ENCODE results near the gene PRR12. TPM values are rescaled to one million over a fixed set of nuclear protein-coding genes. Genes with fewer than 3 reads are reported as not detected.

PRR12 gene
- total and polyA plus RNA-seq, 11 donors = 8.0 to 20.0 (median 14.2) TPM

DNA sequence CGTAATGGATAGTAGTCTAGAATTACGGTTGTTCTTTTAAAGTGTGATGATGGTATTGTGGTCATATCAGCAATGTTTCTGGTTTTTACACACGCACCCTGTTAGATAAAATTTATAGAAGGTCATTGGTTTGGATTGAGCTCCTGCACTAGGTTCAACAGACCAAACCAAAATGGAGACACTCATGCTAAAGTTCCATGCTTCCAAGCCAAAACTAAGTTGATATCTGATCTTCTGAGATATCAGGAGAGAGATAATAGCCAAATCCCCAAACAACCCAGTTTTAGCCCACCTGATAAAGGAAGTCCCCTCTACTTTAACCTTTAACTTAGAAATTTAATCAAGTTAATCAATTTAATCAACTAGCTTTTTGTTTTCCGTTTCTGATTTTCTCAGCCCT lies 11.8 kb upstream of the PRR12 start:
- Histone ChIP-seq H3K27ac (peak overlapping the region in 2 of 12 donors; percentile 71 to 89), H3K4me1 (peaks cover 0 to 32% (median 17%) of the 10 kb centered on the region in 12 donors), H3K27me3 (no peaks in the 10 kb centered on the region), H3K36me3 (peaks cover 0 to 29% (median 20%) of the 10 kb centered on the region in 9 donors), H3K4me3 (peak overlapping the region in 10 of 12 donors; percentile 61 to 87 (median 72)), H3K9me3 (no peaks in the 10 kb centered on the region)
- 54 to 64% (median 62%) methylated on average over 4 of the region's 4 CpGs for WGBS, 4 donors
- DNase-seq (no peak), ATAC-seq (no peak)
- intact Hi-C loops (cut with DNase I) = loop anchor here in 3 of 10 donors (5.0 to 10.0 kb wide), 2 partner anchors 93 to 96 kb away; partner anchors contain the start of gene PRMT1 (in 2 of the 3)
- TF ChIP-seq POLR2A (IDR thresholded peaks at IDR 0.05) = no peak
- no peak for TF ChIP-seq CTCF (IDR thresholded peaks at IDR 0.05)

DNA sequence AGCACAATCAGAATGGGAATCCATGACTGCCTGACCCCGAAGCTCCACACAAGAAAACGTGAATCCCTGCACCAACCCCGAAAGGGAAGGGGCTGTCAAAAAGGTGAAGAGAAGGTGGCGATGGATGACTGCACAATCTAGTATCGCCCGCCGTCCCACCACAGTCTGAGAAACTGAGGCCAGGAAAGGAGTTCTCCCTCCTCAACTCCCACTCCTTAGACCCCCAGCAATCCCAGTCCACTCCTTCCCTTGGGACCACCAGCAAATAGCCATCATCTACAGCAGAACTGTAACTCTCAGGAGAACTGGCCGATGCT lies 11.1 kb upstream of the PRR12 start:
- H3K27me3 ChIP-seq = no peaks in the 10 kb centered on the region
- peaks cover 0 to 24% (median 18%) of the 10 kb centered on the region in 9 donors for H3K36me3 ChIP-seq
- H3K9me3 ChIP-seq = no peaks in the 10 kb centered on the region
- 1 to 4% (median 2%) methylated on average over 8 of the region's 8 CpGs for WGBS, 4 donors
- H3K4me1 ChIP-seq = peaks cover 0 to 32% (median 17%) of the 10 kb centered on the region in 12 donors
- H3K4me3 ChIP-seq = peak overlapping the region; percentile 45 to 87 (median 72)
- no peak for DNase-seq
- intact Hi-C loops (cut with DNase I) = loop anchor here in 4 of 10 donors (5.0 to 10.0 kb wide), 2 partner anchors 92 to 95 kb away; partner anchors contain the start of gene PRMT1 (in 2 of the 4)
- peak overlapping the region; percentile 60 to 89 (median 78) for H3K27ac ChIP-seq
- no peak for TF ChIP-seq POLR2A (IDR thresholded peaks at IDR 0.05)
- no peak for TF ChIP-seq CTCF (IDR thresholded peaks at IDR 0.05)
- peak in 2 of 4 donors; percentile 2 to 5 for ATAC-seq

GRCh38 chr19:49580264-49581006 lies 10.5 kb upstream of the PRR12 start, which contains the start of gene NOSIP:
TSS of gene NOSIP (minus strand) at chr19:49580556. CDS start at chr19:49560691, 19,865 bp downstream.
- H3K9me3 ChIP-seq = no peaks in the 10 kb centered on the region
- 2 to 3% (median 2%) methylated on average over 31 of the region's 31 CpGs for WGBS, 4 donors

More at GRCh38 chr19:49580264-49581006, 10.5 kb upstream of the PRR12 start, which contains the start of gene NOSIP:
- intact Hi-C loops (cut with DNase I) = loop anchor here in 1 of 10 donors (5.0 kb wide), 1 partner anchor 92 kb away; no protein-coding TSS in a partner anchor
- H3K4me3 ChIP-seq = peak within 1 kb of the TSS; percentile 45 to 87 (median 72)
- H3K4me1 ChIP-seq = peaks cover 0 to 32% (median 17%) of the 10 kb centered on the region in 12 donors
- ATAC-seq = peak; percentile 97 to 99 (median 98)
- H3K27ac ChIP-seq = peak within 1 kb of the TSS; percentile 60 to 89 (median 78)
- no peaks in the 10 kb centered on the region for H3K27me3 ChIP-seq
- TF ChIP-seq POLR2A (IDR thresholded peaks at IDR 0.05) = peak; percentile 60 to 95
- peak in 1 of 12 donors; percentile 23 for TF ChIP-seq CTCF (IDR thresholded peaks at IDR 0.05)
- peaks cover 0 to 18% (median 12%) of the 10 kb centered on the region in 9 donors for H3K36me3 ChIP-seq
- DNase-seq = peak; percentile 95 to 97 (median 96)
